GM23338 (cell line): ENCODE measurements around the gene SAT1. TPM values are rescaled to one million over a fixed set of nuclear protein-coding genes. Genes with fewer than 3 reads are reported as not detected.

Experiments
- ATAC-seq: fragments of 200-7000 bp; cut with Tn5 transposase; 3 replicates; pipeline ENCODE4 v1.9.1; 2020
- DNase-seq: peaks from one replicate; pipeline ENCODE4 v3.0.0-alpha.2; 2015; ENCODE audit warnings: low spot score
- H2AFZ ChIP-seq: fragments of 200-600 bp; sonication (generic); 2 replicates; pipeline ENCODE4 v1.8.0; 2016; ENCODE audit warnings: antibody characterized with exemption, mild to moderate bottlenecking, moderate library complexity
- H3F3A ChIP-seq: fragments of 200-600 bp; sonication (generic); replicated peaks from 2 replicates; pipeline ENCODE4 v1.8.0; 2017; ENCODE audit warnings: antibody characterized with exemption, mixed run types, low read depth
- H3K27ac ChIP-seq: fragments of 200-600 bp; sonication (generic); 2 replicates; pipeline ENCODE4 v1.6.1; 2016; ENCODE audit warnings: low read depth
- H3K27me3 ChIP-seq: fragments of 200-600 bp; sonication (generic); 2 replicates; pipeline ENCODE4 v1.8.0; 2016; ENCODE audit warnings: mild to moderate bottlenecking, mixed run types, moderate library complexity; ENCODE audit not compliant: insufficient read depth
- H3K36me3 ChIP-seq: fragments of 200-600 bp; sonication (generic); 2 replicates; pipeline ENCODE4 v1.8.0; 2016; ENCODE audit warnings: mild to moderate bottlenecking; ENCODE audit not compliant: insufficient read depth
- H3K4me1 ChIP-seq: fragments of 200-600 bp; sonication (generic); 2 replicates; pipeline ENCODE4 v1.8.0; 2016; ENCODE audit warnings: mild to moderate bottlenecking, moderate library complexity; ENCODE audit not compliant: insufficient read depth
- H3K4me2 ChIP-seq: fragments of 200-600 bp; sonication (generic); 2 replicates; pipeline ENCODE4 v1.7.1; 2017; ENCODE audit warnings: mixed run types
- H3K4me3 ChIP-seq: fragments of 200-600 bp; sonication (generic); 2 replicates; pipeline ENCODE4 v1.6.1; 2016; ENCODE audit warnings: mixed run types
- H3K79me2 ChIP-seq: fragments of 200-600 bp; sonication (generic); replicated peaks from 2 replicates; pipeline ENCODE4 v1.8.0; 2017; ENCODE audit warnings: mild to moderate bottlenecking; ENCODE audit not compliant: insufficient read depth
- H3K9me2 ChIP-seq: fragments of 200-600 bp; sonication (generic); 2 replicates; pipeline ENCODE4 v1.8.0; 2017; ENCODE audit not compliant: insufficient read depth
- H4K20me1 ChIP-seq: fragments of 200-600 bp; sonication (generic); replicated peaks from 2 replicates; pipeline ENCODE4 v1.8.0; 2017; ENCODE audit warnings: mild to moderate bottlenecking; ENCODE audit not compliant: insufficient read depth
- H3K27ac Mint-ChIP-seq: 2 replicates; pipeline ENCODE4 v1.8.0; 2020; ENCODE audit warnings: inconsistent platforms, mild to moderate bottlenecking, moderate library complexity, mixed read lengths
- H3K27me3 Mint-ChIP-seq: 3 replicates; pipeline ENCODE4 v1.8.0; 2022; ENCODE audit warnings: low read depth, mild to moderate bottlenecking, moderate library complexity, mixed read lengths, inconsistent platforms; ENCODE audit not compliant: insufficient read depth, poor library complexity
- H3K36me3 Mint-ChIP-seq: 3 replicates; pipeline ENCODE4 v1.8.0; 2021; ENCODE audit warnings: low read depth, mild to moderate bottlenecking, inconsistent platforms, moderate library complexity, mixed read lengths
- H3K4me1 Mint-ChIP-seq: 3 replicates; pipeline ENCODE4 v1.8.0; 2020; ENCODE audit warnings: mild to moderate bottlenecking, inconsistent platforms, mixed read lengths
- H3K4me3 Mint-ChIP-seq: 3 replicates; pipeline ENCODE4 v1.8.0; 2021; ENCODE audit warnings: moderate library complexity, mild to moderate bottlenecking, inconsistent platforms, mixed read lengths
- H3K9me3 Mint-ChIP-seq: 3 replicates; pipeline ENCODE4 v1.8.0; 2020; ENCODE audit warnings: moderate library complexity, mild to moderate bottlenecking, inconsistent platforms, mixed read lengths
- EZH2phosphoT487 ChIP-seq: fragments of 200-600 bp; sonication (generic); IDR thresholded peaks from one replicate; pipeline ENCODE4 v1.8.1; 2018; ENCODE audit warnings: antibody characterized with exemption; ENCODE audit not compliant: unreplicated experiment
- JUNB ChIP-seq: IDR thresholded peaks from one replicate; pipeline ENCODE4 v1.6.1; 2016; ENCODE audit warnings: antibody characterized with exemption; ENCODE audit not compliant: unreplicated experiment
- polyA plus RNA-seq: library from polyadenylated mRNA; unstranded; fragments of >200 nt; fragmentation: Nextera tagmentation; extraction: Ambion mirVana; gene quantifications from 2 replicates; pipeline ENCODE4 v1.2.1, GENCODE V29; 2016
- total RNA-seq: library from RNA; depleted of rRNA; stranded (reverse); fragments of >200 nt; shearing (Covaris generic); gene quantifications from 2 replicates; pipeline ENCODE4 v1.2.3, GENCODE V29; 2014
- TF ChIP-seq, protein P1 (sequence below): fragments of 250-450 bp; sonication (Bioruptor Pico); IDR thresholded peaks from 2 replicates; pipeline ENCODE4 v1.5.0; 2020; ENCODE audit warnings: mild to moderate bottlenecking, moderate library complexity
- TF ChIP-seq, protein P2 (sequence below), 2 experiments: fragments of 200-600 bp in 1 of 2; sonication (generic) in 1 of 2; conservative IDR thresholded peaks; 2 replicates each; pipeline versions ENCODE4 v1.5.1 to v1.6.1; 2016 to 2017; ENCODE audit warnings: antibody characterized with exemption in 2 of 2, low read depth in 2 of 2, mild to moderate bottlenecking in 2 of 2, moderate library complexity in 1 of 2
- TF ChIP-seq, protein P3 (sequence below): IDR thresholded peaks from 2 replicates; pipeline ENCODE4 v1.6.1; 2016; ENCODE audit warnings: antibody characterized with exemption

SAT1 gene
- total and polyA plus RNA-seq, 2 experiments from 2014 or later = 44.1 to 101 TPM

DNA sequence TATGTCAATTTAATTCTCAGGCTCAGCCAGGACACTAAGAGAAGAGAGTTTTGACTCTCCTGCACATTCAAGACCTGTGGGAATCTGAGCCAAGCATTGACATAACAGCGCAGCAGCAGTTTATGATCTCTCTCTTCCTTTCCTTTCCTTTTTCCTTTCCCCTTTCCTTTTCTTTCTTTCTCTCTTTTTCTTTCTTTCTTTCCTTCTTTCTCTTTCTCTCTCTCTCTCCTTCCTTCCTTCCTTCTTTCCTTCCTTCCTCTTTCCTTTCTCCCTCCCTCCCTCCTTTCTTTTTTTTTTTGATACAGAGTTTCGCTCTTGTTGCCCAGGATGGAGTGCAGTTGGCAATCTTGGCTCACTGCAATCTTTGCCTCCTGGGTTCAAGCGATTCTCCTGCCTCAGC lies 21.6 kb downstream of the SAT1 start (continued):
- TF ChIP-seq, protein P1, sequence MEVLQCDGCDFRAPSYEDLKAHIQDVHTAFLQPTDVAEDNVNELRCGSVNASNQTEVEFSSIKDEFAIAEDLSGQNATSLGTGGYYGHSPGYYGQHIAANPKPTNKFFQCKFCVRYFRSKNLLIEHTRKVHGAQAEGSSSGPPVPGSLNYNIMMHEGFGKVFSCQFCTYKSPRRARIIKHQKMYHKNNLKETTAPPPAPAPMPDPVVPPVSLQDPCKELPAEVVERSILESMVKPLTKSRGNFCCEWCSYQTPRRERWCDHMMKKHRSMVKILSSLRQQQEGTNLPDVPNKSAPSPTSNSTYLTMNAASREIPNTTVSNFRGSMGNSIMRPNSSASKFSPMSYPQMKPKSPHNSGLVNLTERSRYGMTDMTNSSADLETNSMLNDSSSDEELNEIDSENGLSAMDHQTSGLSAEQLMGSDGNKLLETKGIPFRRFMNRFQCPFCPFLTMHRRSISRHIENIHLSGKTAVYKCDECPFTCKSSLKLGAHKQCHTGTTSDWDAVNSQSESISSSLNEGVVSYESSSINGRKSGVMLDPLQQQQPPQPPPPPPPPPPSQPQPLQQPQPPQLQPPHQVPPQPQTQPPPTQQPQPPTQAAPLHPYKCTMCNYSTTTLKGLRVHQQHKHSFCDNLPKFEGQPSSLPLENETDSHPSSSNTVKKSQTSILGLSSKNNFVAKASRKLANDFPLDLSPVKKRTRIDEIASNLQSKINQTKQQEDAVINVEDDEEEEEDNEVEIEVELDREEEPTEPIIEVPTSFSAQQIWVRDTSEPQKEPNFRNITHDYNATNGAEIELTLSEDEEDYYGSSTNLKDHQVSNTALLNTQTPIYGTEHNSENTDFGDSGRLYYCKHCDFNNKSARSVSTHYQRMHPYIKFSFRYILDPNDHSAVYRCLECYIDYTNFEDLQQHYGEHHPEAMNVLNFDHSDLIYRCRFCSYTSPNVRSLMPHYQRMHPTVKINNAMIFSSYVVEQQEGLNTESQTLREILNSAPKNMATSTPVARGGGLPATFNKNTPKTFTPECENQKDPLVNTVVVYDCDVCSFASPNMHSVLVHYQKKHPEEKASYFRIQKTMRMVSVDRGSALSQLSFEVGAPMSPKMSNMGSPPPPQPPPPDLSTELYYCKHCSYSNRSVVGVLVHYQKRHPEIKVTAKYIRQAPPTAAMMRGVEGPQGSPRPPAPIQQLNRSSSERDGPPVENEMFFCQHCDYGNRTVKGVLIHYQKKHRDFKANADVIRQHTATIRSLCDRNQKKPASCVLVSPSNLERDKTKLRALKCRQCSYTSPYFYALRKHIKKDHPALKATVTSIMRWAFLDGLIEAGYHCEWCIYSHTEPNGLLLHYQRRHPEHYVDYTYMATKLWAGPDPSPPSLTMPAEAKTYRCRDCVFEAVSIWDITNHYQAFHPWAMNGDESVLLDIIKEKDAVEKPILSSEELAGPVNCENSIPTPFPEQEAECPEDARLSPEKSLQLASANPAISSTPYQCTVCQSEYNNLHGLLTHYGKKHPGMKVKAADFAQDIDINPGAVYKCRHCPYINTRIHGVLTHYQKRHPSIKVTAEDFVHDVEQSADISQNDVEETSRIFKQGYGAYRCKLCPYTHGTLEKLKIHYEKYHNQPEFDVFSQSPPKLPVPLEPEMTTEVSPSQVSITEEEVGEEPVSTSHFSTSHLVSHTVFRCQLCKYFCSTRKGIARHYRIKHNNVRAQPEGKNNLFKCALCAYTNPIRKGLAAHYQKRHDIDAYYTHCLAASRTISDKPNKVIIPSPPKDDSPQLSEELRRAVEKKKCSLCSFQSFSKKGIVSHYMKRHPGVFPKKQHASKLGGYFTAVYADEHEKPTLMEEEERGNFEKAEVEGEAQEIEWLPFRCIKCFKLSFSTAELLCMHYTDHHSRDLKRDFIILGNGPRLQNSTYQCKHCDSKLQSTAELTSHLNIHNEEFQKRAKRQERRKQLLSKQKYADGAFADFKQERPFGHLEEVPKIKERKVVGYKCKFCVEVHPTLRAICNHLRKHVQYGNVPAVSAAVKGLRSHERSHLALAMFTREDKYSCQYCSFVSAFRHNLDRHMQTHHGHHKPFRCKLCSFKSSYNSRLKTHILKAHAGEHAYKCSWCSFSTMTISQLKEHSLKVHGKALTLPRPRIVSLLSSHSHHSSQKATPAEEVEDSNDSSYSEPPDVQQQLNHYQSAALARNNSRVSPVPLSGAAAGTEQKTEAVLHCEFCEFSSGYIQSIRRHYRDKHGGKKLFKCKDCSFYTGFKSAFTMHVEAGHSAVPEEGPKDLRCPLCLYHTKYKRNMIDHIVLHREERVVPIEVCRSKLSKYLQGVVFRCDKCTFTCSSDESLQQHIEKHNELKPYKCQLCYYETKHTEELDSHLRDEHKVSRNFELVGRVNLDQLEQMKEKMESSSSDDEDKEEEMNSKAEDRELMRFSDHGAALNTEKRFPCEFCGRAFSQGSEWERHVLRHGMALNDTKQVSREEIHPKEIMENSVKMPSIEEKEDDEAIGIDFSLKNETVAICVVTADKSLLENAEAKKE (CRISPR knock-in tag) = no peak
- TF ChIP-seq JUNB = no peak
- TF ChIP-seq, protein P2, sequence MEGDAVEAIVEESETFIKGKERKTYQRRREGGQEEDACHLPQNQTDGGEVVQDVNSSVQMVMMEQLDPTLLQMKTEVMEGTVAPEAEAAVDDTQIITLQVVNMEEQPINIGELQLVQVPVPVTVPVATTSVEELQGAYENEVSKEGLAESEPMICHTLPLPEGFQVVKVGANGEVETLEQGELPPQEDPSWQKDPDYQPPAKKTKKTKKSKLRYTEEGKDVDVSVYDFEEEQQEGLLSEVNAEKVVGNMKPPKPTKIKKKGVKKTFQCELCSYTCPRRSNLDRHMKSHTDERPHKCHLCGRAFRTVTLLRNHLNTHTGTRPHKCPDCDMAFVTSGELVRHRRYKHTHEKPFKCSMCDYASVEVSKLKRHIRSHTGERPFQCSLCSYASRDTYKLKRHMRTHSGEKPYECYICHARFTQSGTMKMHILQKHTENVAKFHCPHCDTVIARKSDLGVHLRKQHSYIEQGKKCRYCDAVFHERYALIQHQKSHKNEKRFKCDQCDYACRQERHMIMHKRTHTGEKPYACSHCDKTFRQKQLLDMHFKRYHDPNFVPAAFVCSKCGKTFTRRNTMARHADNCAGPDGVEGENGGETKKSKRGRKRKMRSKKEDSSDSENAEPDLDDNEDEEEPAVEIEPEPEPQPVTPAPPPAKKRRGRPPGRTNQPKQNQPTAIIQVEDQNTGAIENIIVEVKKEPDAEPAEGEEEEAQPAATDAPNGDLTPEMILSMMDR (conservative IDR thresholded peaks at IDR 0.05; ENCODE audit: low read depth in 2 of 2) = no peak
- TF ChIP-seq, protein P3, sequence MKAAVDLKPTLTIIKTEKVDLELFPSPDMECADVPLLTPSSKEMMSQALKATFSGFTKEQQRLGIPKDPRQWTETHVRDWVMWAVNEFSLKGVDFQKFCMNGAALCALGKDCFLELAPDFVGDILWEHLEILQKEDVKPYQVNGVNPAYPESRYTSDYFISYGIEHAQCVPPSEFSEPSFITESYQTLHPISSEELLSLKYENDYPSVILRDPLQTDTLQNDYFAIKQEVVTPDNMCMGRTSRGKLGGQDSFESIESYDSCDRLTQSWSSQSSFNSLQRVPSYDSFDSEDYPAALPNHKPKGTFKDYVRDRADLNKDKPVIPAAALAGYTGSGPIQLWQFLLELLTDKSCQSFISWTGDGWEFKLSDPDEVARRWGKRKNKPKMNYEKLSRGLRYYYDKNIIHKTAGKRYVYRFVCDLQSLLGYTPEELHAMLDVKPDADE = no peak

DNA sequence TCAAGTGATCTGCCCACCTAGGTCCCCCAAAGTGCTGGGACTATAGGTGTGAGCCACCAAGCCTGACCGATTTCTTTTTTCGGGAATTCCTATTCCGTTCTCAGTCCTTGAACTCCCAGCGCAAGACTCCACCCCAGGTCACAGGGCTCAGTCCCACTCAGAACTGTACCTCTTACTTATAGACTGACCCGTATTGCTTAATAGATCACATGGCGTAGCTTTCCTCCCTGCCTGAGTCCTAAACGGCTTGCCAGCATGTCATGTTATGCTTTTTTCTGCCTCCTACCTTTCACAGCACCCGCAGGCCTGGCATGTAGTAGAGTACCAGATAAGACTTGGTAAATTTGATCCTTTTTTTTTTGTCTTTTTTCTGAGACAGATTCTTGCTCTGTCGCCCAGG lies 22.4 kb downstream of the SAT1 start:
- H3K9me3 Mint-ChIP-seq = no peaks in the 10 kb centered on the region
- DNase-seq = no peak
- Histone ChIP-seq H3K36me3 (no peaks in the 10 kb centered on the region), H3K27me3 (no peaks in the 10 kb centered on the region), H3K79me2 (no peaks in the 10 kb centered on the region), H4K20me1 (no peaks in the 10 kb centered on the region), H3K27ac (no peak overlapping the region), H3F3A (no peaks in the 10 kb centered on the region), H3K4me2 (no peak overlapping the region), H2AFZ (no peak overlapping the region), H3K4me1 (no peaks in the 10 kb centered on the region), H3K9me2 (no peaks in the 10 kb centered on the region), H3K4me3 (no peak overlapping the region)
- no peak for ATAC-seq
- H3K27ac Mint-ChIP-seq = no peak overlapping the region
- H3K4me3 Mint-ChIP-seq = no peak overlapping the region
- H3K36me3 Mint-ChIP-seq = no peaks in the 10 kb centered on the region
- H3K27me3 Mint-ChIP-seq = peaks cover 2% of the 10 kb centered on the region
- peaks cover 8% of the 10 kb centered on the region for H3K4me1 Mint-ChIP-seq
- no peak for TF ChIP-seq EZH2phosphoT487
- TF ChIP-seq, protein P3 = no peak
